ENCODE data around the gene SLC4A3. TPM values are rescaled to one million over a fixed set of nuclear protein-coding genes. Genes with fewer than 3 reads are reported as not detected.

SLC4A3 gene
- total and polyA plus RNA-seq, 2 of the 13 experiments (the other 11 are each of a cell fraction or from before 2014, with no cell fraction given) = 0.18 to 0.95 TPM

DNA sequence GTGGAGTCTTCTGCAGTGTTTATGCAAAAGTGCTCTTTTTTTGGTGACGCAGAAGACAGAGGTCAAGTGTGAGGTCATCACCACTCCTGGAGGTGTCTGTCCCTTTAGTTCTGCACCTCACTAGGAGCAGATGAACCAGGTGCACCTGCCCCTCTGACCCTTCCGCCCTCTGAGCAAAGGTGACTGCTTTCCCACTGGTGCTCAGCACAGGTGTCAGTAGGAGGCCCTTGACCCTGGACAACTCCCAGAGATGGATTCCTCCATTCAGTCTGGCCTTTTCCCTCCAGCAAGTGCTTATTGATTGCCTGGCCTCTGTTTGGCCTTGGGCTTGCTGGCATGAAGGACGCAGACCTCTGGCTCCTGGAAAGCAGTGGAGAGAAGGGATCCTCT lies 8.7 kb upstream of the SLC4A3 start (continued):
- TF ChIP-seq, protein P1, sequence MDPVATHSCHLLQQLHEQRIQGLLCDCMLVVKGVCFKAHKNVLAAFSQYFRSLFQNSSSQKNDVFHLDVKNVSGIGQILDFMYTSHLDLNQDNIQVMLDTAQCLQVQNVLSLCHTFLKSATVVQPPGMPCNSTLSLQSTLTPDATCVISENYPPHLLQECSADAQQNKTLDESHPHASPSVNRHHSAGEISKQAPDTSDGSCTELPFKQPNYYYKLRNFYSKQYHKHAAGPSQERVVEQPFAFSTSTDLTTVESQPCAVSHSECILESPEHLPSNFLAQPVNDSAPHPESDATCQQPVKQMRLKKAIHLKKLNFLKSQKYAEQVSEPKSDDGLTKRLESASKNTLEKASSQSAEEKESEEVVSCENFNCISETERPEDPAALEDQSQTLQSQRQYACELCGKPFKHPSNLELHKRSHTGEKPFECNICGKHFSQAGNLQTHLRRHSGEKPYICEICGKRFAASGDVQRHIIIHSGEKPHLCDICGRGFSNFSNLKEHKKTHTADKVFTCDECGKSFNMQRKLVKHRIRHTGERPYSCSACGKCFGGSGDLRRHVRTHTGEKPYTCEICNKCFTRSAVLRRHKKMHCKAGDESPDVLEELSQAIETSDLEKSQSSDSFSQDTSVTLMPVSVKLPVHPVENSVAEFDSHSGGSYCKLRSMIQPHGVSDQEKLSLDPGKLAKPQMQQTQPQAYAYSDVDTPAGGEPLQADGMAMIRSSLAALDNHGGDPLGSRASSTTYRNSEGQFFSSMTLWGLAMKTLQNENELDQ (CRISPR knock-in tag; IDR thresholded peaks at IDR 0.05; ENCODE audit: borderline replicate concordance) = no peak
- TF ChIP-seq RORA (CRISPR knock-in tag; IDR thresholded peaks at IDR 0.05) (no peak), ZNF577 (CRISPR knock-in tag; IDR thresholded peaks at IDR 0.05; ENCODE audit: borderline replicate concordance, low read depth) (no peak), CBX5 (CRISPR knock-in tag; IDR thresholded peaks at IDR 0.05; ENCODE audit: borderline replicate concordance) (no peak), FOXK2 (IDR thresholded peaks at IDR 0.05) (no peak), HMG20A (CRISPR knock-in tag; IDR thresholded peaks at IDR 0.05; ENCODE audit: borderline replicate concordance) (peak; percentile 27), RELA (CRISPR knock-in tag; IDR thresholded peaks at IDR 0.05) (no peak), ZNF333 (CRISPR knock-in tag; IDR thresholded peaks at IDR 0.05; ENCODE audit: borderline replicate concordance) (no peak), RAD51 (IDR thresholded peaks at IDR 0.05; ENCODE audit: borderline replicate concordance) (no peak), PHF21A (CRISPR knock-in tag; IDR thresholded peaks at IDR 0.05) (peak; percentile 51; the same call in 1 of the 2 replicates), ZFP36L1 (CRISPR knock-in tag; IDR thresholded peaks at IDR 0.05) (no peak), NCOA2 (CRISPR knock-in tag; IDR thresholded peaks at IDR 0.05) (peak; percentile 23; the same call in 1 of the 2 replicates), SRSF1 (optimal IDR thresholded peaks at IDR 0.05; ENCODE audit: low read depth, low read length) (no peak), ZNF703 (CRISPR knock-in tag; IDR thresholded peaks at IDR 0.05; ENCODE audit: borderline replicate concordance) (no peak), KMT2A (CRISPR knock-in tag; IDR thresholded peaks at IDR 0.05) (no peak), ZNF737 (CRISPR knock-in tag; IDR thresholded peaks at IDR 0.05; ENCODE audit: borderline replicate concordance) (no peak), CCAR2 (optimal IDR thresholded peaks at IDR 0.05; ENCODE audit: low read depth, low read length) (no peak), ZIK1 (CRISPR knock-in tag; IDR thresholded peaks at IDR 0.05; ENCODE audit: borderline replicate concordance, low read depth) (no peak), HMGA1 (CRISPR knock-in tag; conservative IDR thresholded peaks at IDR 0.05) (no peak), NR1H2 (CRISPR knock-in tag; IDR thresholded peaks at IDR 0.05; ENCODE audit: borderline replicate concordance, low read depth) (no peak), ZNF570 (CRISPR knock-in tag; IDR thresholded peaks at IDR 0.05; ENCODE audit: borderline replicate concordance) (no peak)
- TF ChIP-seq, protein P2, sequence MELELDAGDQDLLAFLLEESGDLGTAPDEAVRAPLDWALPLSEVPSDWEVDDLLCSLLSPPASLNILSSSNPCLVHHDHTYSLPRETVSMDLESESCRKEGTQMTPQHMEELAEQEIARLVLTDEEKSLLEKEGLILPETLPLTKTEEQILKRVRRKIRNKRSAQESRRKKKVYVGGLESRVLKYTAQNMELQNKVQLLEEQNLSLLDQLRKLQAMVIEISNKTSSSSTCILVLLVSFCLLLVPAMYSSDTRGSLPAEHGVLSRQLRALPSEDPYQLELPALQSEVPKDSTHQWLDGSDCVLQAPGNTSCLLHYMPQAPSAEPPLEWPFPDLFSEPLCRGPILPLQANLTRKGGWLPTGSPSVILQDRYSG (CRISPR knock-in tag; IDR thresholded peaks at IDR 0.05) = no peak
- TF ChIP-seq, protein P3, sequence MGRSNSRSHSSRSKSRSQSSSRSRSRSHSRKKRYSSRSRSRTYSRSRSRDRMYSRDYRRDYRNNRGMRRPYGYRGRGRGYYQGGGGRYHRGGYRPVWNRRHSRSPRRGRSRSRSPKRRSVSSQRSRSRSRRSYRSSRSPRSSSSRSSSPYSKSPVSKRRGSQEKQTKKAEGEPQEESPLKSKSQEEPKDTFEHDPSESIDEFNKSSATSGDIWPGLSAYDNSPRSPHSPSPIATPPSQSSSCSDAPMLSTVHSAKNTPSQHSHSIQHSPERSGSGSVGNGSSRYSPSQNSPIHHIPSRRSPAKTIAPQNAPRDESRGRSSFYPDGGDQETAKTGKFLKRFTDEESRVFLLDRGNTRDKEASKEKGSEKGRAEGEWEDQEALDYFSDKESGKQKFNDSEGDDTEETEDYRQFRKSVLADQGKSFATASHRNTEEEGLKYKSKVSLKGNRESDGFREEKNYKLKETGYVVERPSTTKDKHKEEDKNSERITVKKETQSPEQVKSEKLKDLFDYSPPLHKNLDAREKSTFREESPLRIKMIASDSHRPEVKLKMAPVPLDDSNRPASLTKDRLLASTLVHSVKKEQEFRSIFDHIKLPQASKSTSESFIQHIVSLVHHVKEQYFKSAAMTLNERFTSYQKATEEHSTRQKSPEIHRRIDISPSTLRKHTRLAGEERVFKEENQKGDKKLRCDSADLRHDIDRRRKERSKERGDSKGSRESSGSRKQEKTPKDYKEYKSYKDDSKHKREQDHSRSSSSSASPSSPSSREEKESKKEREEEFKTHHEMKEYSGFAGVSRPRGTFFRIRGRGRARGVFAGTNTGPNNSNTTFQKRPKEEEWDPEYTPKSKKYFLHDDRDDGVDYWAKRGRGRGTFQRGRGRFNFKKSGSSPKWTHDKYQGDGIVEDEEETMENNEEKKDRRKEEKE (IDR thresholded peaks at IDR 0.05) = no peak
- TF ChIP-seq, protein P4, sequence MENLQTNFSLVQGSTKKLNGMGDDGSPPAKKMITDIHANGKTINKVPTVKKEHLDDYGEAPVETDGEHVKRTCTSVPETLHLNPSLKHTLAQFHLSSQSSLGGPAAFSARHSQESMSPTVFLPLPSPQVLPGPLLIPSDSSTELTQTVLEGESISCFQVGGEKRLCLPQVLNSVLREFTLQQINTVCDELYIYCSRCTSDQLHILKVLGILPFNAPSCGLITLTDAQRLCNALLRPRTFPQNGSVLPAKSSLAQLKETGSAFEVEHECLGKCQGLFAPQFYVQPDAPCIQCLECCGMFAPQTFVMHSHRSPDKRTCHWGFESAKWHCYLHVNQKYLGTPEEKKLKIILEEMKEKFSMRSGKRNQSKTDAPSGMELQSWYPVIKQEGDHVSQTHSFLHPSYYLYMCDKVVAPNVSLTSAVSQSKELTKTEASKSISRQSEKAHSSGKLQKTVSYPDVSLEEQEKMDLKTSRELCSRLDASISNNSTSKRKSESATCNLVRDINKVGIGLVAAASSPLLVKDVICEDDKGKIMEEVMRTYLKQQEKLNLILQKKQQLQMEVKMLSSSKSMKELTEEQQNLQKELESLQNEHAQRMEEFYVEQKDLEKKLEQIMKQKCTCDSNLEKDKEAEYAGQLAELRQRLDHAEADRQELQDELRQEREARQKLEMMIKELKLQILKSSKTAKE (CRISPR knock-in tag; IDR thresholded peaks at IDR 0.05; ENCODE audit: borderline replicate concordance) = no peak
